Measurements from ENCODE around the gene LBX1.

GRCh38 chr10:101257084-101257483 is 27.8 kb upstream of the LBX1 start:
- TF ChIP-seq POLR2A (IDR thresholded peaks at IDR 0.05) (no peak), CTCF (IDR thresholded peaks at IDR 0.05) (no peak)

All from prostate gland (tissue), 2 donors.